ENCODE measurements around the gene HNRNPA3. TPM values are rescaled to one million over a fixed set of nuclear protein-coding genes. Genes with fewer than 3 reads are reported as not detected.
"Not testable (repeated sequence)": the region's sequence is repeated elsewhere in the genome, so short reads cannot be mapped to it uniquely, and the experiment has no call there.

HNRNPA3 gene
- total and polyA plus RNA-seq, 2 donors (not counting 3 experiments of a cell fraction or from before 2014, with no cell fraction given) = 57.5 to 316 TPM

DNA sequence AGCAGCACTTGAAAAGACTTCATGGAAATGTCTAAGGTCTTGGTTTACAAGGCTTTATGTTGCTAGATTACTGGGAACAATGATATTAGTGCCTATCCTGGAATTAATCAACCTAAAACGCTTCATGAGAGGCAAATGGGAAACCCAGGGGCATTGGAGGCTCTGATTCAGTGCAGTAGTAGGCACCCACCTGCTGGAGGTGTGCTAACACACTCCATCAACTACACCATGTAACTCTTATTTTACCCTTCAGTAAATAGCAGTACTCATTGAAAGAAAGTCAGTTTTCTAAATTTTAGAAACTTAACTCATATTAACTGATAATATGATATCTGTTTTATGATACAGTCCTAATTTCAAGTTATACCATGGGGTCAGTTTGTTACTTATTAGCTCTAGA, 17.4 kb upstream of the HNRNPA3 start:
- BruUV-seq (replicated peaks) = no TSS peak
- ChIA-PET POLR2A (no interaction called here), CTCF (interaction anchor here (0.6 to 2.4 kb wide), 3 partner anchors 9 to 249 kb away, joined by 3 to 7 read pairs (median 3); no protein-coding TSS in a partner anchor)
- Histone ChIP-seq H2AFZ (ENCODE audit: low read depth, low read length) (no peak overlapping the region), H3K27me3 (ENCODE audit: control insufficient read depth in 2 of 2, insufficient read depth in 2 of 2, low read length in 2 of 2) (no peaks in the 10 kb centered on the region), H3K4me3 (replicated peaks in 1 of 3; ENCODE audit: insufficient read depth in 1 of 3, low read depth in 1 of 3, low read length in 3 of 3) (no peak overlapping the region), H3K9me3 (replicated peaks; ENCODE audit: control insufficient read depth, insufficient read depth, low read length) (no peaks in the 10 kb centered on the region), H3K9ac (replicated peaks; ENCODE audit: extremely low read depth, insufficient read depth, low read length) (no peak overlapping the region), H3K27ac (ENCODE audit: insufficient read depth, low read depth, low read length) (no peak overlapping the region), H3K4me2 (ENCODE audit: insufficient read depth, low read length) (no peak overlapping the region), H4K20me1 (replicated peaks; ENCODE audit: control insufficient read depth, extremely low read depth, insufficient read depth, low read length) (no peaks in the 10 kb centered on the region), H3K79me2 (ENCODE audit: control insufficient read depth, insufficient read depth, low read length) (no peaks in the 10 kb centered on the region), H3K4me1 (ENCODE audit: control insufficient read depth, extremely low read depth, insufficient read depth, low read length) (no peaks in the 10 kb centered on the region), H3K9me1 (replicated peaks; ENCODE audit: control insufficient read depth, extremely low read depth, insufficient read depth, low read length) (no peaks in the 10 kb centered on the region), H3K36me3 (ENCODE audit: control insufficient read depth in 2 of 2, extremely low read depth in 1 of 2, insufficient read depth in 2 of 2, low read length in 2 of 2) (no peaks in the 10 kb centered on the region)
- dilution Hi-C loops (cut with MboI; ENCODE audit: extremely low pct_ligation_motif_present, low sequenced_read_pairs) = no loop called here
- TF ChIP-seq MYC (IDR thresholded peaks at IDR 0.05; ENCODE audit: low read depth, low read length) (no peak), GATA2 (IDR thresholded peaks at IDR 0.05; ENCODE audit: insufficient read depth, insufficient read length, low read depth, low read length) (no peak), POLR2AphosphoS5 (IDR thresholded peaks at IDR 0.05; ENCODE audit: insufficient read depth, low read depth, low read length) (no peak), FOS (IDR thresholded peaks at IDR 0.05; ENCODE audit: borderline replicate concordance, insufficient read depth, low read length) (no peak), POLR2A (IDR thresholded peaks at IDR 0.05; ENCODE audit: low read depth, low read length) (no peak), JUN (IDR thresholded peaks at IDR 0.05; ENCODE audit: borderline replicate concordance, insufficient read depth, insufficient read length, low read depth) (no peak)
- TF ChIP-seq, protein P1, sequence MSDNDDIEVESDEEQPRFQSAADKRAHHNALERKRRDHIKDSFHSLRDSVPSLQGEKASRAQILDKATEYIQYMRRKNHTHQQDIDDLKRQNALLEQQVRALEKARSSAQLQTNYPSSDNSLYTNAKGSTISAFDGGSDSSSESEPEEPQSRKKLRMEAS (IDR thresholded peaks at IDR 0.05; ENCODE audit: insufficient read depth, insufficient read length) = no peak
- TF ChIP-seq, protein P2, sequence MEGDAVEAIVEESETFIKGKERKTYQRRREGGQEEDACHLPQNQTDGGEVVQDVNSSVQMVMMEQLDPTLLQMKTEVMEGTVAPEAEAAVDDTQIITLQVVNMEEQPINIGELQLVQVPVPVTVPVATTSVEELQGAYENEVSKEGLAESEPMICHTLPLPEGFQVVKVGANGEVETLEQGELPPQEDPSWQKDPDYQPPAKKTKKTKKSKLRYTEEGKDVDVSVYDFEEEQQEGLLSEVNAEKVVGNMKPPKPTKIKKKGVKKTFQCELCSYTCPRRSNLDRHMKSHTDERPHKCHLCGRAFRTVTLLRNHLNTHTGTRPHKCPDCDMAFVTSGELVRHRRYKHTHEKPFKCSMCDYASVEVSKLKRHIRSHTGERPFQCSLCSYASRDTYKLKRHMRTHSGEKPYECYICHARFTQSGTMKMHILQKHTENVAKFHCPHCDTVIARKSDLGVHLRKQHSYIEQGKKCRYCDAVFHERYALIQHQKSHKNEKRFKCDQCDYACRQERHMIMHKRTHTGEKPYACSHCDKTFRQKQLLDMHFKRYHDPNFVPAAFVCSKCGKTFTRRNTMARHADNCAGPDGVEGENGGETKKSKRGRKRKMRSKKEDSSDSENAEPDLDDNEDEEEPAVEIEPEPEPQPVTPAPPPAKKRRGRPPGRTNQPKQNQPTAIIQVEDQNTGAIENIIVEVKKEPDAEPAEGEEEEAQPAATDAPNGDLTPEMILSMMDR (IDR thresholded peaks at IDR 0.05; ENCODE audit: extremely low read depth in 1 of 2, insufficient read depth in 1 of 2, low read depth in 1 of 2, low read length in 2 of 2) = no peak
- DNase-seq (ENCODE audit: low read depth, low spot score) (no peak), FAIRE-seq (no peak)
- intact Hi-C loops (cut with micrococcal nuclease) = loop anchor here (2.0 kb wide), 1 partner anchor 14 kb away; no protein-coding TSS in a partner anchor

DNA sequence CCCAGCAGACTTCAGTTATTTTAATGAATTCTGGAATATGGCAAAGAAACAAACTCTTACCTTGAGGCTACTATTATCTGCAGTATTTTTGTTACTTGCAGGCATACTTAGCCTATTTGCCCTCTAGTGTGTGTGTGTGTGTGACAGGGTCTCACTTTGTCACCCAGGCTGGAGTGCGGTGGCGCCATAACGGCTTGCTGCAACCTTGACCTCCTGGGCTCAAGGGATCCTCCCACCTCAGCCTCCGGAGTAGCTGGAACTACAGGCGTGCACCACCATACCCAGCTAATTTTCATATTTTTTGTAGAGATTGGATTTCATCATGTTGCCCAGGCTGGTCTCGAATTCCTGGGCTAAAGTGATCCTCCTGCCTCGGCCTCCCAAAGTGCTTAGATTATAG, 12.2 kb upstream of the HNRNPA3 start:
- H3K27ac ChIP-seq (ENCODE audit: insufficient read depth, low read depth, low read length); H4K20me1 ChIP-seq (replicated peaks; ENCODE audit: control insufficient read depth, extremely low read depth, insufficient read depth, low read length); H3K4me1 ChIP-seq (ENCODE audit: control insufficient read depth, extremely low read depth, insufficient read depth, low read length); intact Hi-C loops (cut with micrococcal nuclease); H3K9me3 ChIP-seq (replicated peaks; ENCODE audit: control insufficient read depth, insufficient read depth, low read length); BruUV-seq (replicated peaks); H3K79me2 ChIP-seq (ENCODE audit: control insufficient read depth, insufficient read depth, low read length); H3K36me3 ChIP-seq (ENCODE audit: control insufficient read depth in 2 of 2, extremely low read depth in 1 of 2, insufficient read depth in 2 of 2, low read length in 2 of 2); H3K4me3 ChIP-seq (replicated peaks in 1 of 3; ENCODE audit: insufficient read depth in 1 of 3, low read depth in 1 of 3, low read length in 3 of 3); H3K9ac ChIP-seq (replicated peaks; ENCODE audit: extremely low read depth, insufficient read depth, low read length); H2AFZ ChIP-seq (ENCODE audit: low read depth, low read length); H3K4me2 ChIP-seq (ENCODE audit: insufficient read depth, low read length); FAIRE-seq; H3K9me1 ChIP-seq (replicated peaks; ENCODE audit: control insufficient read depth, extremely low read depth, insufficient read depth, low read length); POLR2A ChIA-PET; H3K27me3 ChIP-seq (ENCODE audit: control insufficient read depth in 2 of 2, insufficient read depth in 2 of 2, low read length in 2 of 2); dilution Hi-C loops (cut with MboI; ENCODE audit: extremely low pct_ligation_motif_present, low sequenced_read_pairs); DNase-seq (ENCODE audit: low read depth, low spot score): not testable (repeated sequence)
- CTCF ChIA-PET = interaction anchor here (7.3 kb wide), 1 partner anchor 36 kb away, joined by 74 read pairs; no protein-coding TSS in a partner anchor

Data from endothelial cell of umbilical vein (primary cell).